Esophagus muscularis mucosa (tissue), 4 donors: ENCODE measurements around the gene TMEM119.

ENCODE experiments used
- CTCF ChIP-seq, 3 experiments: fragments of 200-600 bp in 2 of 3; fragments of 450-650 bp in 1 of 3; sonication (generic) in 2 of 3; IDR thresholded peaks; one replicate each; pipeline ENCODE4 v1.5.1; 2017 to 2019; ENCODE audit warnings: antibody characterized with exemption in 3 of 3, mild to moderate bottlenecking in 2 of 3, moderate library complexity in 1 of 3
- EP300 ChIP-seq: sonication (generic); formaldehyde crosslinking; IDR thresholded peaks from one replicate; pipeline ENCODE4 v1.6.1; 2017; ENCODE audit warnings: antibody characterized with exemption
- POLR2A ChIP-seq: fragments of 450-650 bp; IDR thresholded peaks from one replicate; pipeline ENCODE4 v1.6.1; 2017; ENCODE audit warnings: antibody characterized with exemption, moderate library complexity, mild to moderate bottlenecking, low read depth

- TF ChIP-seq CTCF (IDR thresholded peaks at IDR 0.05) (no peak), POLR2A (no peak), EP300 (no peak)
These were observed 25.6 kb downstream of the TMEM119 start for GRCh38 chr12:108572166-108572790.
